ENCODE data around the gene PFKP. TPM values are rescaled to one million over a fixed set of nuclear protein-coding genes. Genes with fewer than 3 reads are reported as not detected.
A peak's percentile ranks its signal among the peaks of the same experiment; 100 is the strongest.

Gene PFKP
- 10 to 100 TPM in 1 of 5 donors, 1 to 10 TPM in 4; 6.3 to 10.6 (median 9.3) TPM for polyA plus RNA-seq (ENCODE audit: insufficient read depth in 1 of 5, insufficient read length in 5 of 5, low replicate concordance in 1 of 5)
- long read RNA-seq, donor 1: 0 reads
- long read RNA-seq, donor 2, partial matches to known transcripts: 6 of 7 reads
- long read RNA-seq, donor 2, other reads (novel, unspliced or antisense): 0 of 7 reads
- long read RNA-seq, donor 3: 0 reads
- long read RNA-seq, donor 4, partial matches to known transcripts: 23 of 23 reads
- long read RNA-seq, donor 4, other reads (novel, unspliced or antisense): 0 of 23 reads
- long read RNA-seq, donor 5, partial matches to known transcripts: 6 of 8 reads
- long read RNA-seq, donor 5, other reads (novel, unspliced or antisense): 0 of 8 reads
- long read RNA-seq, donor 6, partial matches to known transcripts: 0 of 1 reads
- long read RNA-seq, donor 6, other reads (novel, unspliced or antisense): 0 of 1 reads
- long read RNA-seq, donor 7: 0 reads
- long read RNA-seq, donor 8: 0 reads

DNA sequence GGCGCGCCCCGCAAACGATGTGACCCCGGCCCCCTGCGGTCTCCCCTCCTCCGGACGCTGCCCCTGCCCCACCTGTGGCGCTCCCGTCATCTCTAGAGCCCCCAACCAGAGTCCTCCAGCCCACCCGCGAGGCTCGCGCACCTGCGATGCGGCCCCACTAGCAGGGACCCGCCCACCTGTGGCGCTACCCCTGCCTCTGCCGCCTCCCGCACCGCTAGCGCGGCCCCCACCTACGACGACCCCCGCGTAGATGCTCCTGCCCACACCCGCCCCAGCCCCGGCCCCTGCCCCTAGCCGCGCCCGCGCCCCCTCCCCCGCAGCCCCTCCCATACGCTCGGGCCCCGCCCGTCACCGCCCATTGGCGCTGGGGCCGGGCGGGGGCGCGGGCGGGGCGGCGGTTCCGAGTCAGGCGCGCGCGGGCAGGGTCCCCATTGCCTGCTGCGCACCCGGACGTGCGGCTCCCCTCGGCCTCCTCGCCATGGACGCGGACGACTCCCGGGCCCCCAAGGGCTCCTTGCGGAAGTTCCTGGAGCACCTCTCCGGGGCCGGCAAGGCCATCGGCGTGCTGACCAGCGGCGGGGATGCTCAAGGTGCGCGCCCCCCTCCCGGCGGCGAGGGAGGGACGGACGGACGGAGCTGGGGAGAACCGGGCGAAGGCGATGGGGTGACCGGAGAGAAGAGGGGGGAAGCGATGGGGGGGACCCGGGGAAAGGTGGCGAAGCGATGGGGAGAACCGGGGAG is at the start of gene PFKP:
TSS of gene PFKP (plus strand) at position 431 of the 741 bp plus-strand sequence. CDS start at position 479, 48 bp downstream.
- DNase-seq: no peak

DNA sequence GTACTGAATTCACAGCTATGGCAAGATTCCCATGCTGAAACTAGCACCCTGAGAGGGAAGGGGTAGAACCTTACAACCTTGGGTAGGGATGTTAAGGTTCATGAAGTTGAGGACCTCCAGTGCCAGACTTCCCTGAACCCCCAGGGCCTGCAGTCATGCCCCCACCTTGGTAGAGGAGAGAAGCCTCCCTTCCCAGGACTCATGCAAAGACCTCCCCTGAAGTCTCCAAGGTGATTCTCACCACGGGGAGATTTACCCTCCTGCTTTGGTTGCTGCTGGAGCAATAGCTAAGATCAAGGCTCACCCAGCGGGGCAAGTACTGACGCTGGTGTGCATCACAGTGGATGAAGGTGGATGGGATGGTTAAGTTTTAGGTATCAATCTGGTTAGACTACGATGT is 49.1 kb upstream of the PFKP start:
- no peak for DNase-seq

DNA sequence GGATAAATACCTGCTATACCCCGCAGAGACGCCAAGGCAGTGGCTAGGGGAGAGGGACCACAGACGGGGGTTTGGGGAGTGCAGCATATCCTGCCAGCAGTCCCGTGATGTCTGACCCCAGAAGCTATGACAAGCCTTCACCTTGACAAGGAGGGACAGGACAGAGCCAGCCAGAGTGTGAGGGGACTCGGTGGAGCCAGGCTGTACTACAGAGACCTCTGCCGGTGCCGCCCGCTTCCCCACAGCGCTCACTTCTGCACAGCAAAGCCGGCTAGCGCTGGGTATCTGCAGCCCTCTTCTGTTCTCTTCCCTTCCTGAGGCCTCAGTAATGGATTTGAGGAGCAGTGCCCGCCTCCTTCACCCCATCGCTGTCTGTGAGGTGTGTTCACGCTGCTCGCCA is 47.0 kb upstream of the PFKP start:
- DNase-seq: no peak

DNA sequence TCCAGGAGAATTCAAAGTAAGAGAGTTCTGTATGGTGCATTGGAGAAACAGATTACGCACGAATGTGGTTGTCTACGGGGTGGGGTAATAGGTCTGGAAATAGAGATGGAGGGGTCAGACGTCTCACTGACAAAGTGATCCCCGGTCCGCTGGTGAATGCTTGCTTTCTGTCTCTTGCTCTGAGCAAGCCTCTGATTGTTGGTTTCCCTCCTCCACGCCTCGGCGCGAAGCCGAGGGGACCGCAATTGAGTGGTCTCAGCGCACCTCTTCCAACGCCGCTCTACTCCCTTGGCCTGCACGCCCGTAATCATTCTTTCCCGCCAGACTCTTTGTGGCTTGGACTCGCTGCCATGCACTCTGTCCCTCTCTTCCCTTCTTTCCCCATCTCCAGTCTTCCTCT is 46.5 kb upstream of the PFKP start:
- DNase-seq: no peak

DNA sequence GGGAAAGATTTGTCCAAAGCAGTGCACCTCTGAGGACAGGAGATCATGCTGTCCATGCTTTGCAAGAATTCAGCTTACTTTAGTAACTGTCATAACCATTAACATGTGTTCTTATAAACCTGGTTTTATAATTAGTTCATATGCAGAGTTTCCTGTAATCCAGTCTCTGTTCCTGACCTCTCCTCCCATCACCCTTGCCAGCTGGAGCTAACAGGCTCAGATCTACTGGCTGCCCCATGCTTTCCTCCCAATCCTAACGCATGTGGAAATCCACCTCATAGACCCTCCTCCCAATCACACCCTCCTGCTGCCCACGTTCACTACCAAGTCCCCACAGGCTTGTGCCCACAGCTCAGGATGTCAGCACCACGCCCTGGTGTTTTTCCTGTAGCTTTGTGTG is 45.3 kb upstream of the PFKP start:
- no peak for DNase-seq

DNA sequence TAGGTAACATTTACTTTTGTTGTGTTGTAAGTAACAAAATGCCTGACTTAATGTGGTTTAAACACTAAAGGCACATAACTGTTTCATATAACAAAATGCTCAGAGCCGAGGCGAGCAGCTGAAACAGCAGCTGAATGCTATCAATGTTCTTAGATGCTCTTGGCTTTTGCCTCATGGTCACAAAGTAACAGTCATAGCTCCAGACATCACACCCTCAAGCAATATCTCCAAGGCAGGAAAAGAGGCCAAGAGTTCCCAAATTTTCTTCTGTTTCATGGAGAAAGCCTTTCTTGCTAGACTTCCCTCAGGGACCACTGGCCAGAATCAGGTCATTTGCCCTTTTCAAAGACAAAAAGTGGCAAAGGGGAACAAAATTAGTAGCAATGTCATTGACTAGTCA is 43.5 kb upstream of the PFKP start:
- DNase-seq: no peak

DNA sequence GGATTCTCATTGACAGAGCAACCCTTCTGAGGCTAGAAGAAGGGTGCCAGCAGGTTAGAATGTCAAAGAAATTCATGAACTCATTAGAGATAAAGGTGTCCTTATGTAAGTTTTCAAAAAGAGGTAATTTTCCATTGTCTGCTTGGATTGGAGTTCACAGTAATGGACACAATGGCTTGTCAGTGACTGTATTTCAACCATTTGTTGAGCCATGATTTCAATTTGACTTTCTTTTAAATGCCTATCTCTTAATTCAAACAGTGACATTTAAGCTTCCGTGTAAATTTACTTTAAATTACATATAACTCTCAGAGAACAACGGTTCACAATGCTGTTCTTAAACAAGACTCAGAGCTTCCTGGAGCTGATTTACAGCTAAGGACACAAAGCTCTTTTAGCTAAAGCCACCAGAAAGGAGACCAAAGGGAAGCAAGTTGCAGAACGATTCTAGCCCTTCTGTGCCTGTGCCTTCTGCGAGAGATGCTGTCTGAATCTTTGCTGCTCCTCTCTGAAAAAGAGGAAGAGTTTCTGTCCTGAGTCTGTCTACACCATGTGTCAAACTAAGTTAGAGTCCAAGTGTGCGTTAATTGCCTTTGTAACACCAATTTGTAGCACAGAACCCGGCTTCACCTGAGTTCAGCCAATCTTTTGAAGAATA is 42.2 kb upstream of the PFKP start:
- DNase-seq: no peak

DNA sequence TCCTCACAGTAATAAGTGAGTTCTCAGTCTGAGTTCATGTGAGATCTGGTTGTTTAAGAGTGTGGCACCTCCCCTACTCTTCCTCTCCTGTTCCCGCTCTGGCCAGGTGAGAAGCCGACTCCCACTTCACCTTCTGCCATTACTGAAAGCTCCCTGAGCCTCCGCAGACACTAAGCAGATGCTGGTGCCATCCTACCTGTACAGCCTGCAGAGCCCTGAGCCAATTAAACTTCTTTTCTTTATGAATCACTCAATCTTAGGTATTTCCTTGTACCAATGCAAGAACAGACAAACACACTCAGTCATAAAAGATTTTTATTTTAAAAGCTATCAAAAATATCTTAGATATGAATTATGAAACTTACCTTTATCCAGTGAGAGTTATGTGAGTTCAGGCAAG is 39.5 kb upstream of the PFKP start:
- DNase-seq: no peak

DNA sequence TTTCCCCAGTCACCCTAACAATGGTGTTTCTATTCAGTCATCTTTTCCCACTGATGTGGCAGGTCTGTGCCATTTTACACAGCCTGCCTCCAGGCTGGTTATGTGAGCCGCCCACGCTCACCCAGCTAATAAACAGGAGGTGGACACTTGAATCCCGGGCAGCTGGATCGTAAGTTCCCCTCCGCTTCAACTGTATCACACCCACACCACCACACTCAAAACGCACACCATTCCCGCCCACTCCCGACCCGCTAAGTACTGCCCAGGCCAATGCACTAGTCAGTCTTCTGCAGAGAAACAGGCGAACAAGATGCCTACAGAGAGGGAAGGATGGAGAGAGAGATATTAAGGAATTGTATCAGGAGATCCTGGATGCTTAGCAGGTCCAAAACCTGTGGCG is 38.9 kb upstream of the PFKP start:
- DNase-seq: no peak

DNA sequence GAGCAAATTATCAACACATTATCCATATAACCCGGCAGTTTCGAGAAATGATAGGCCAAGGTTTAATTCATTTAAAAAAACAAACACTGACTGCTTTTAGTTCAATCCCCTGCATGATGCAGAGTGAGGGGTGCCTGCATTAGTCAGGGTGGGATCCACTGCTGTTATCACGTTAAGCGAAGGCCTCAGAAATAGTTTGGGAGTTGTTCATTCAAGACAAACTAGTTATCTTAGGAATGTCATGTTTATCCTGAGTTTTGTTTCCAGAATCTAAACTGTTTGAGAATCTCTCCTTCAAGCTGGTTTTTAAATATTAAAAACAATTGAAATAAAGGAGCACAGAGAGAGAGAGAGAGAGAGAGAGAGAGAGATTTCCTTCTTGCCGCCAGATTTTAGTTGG is 36.6 kb upstream of the PFKP start:
- no peak for DNase-seq

DNA sequence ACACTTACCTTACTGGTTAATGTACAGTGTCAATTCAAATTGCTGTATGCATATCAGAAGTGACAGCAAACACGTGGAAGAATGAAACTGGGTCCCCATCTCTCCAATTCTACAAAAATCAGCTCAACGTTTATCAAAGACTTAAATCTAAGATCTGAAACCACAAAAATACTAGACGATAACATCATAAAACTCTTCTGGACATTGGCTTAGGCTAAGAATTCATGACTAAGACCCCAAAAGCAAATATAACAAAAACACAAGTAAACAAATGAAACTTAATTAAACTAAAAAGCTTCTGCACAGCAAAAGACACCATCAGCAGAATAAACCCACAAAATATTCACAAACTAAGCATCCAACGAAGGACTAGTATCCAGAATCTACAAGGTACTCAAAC is 35.9 kb upstream of the PFKP start:
- DNase-seq: no peak

DNA sequence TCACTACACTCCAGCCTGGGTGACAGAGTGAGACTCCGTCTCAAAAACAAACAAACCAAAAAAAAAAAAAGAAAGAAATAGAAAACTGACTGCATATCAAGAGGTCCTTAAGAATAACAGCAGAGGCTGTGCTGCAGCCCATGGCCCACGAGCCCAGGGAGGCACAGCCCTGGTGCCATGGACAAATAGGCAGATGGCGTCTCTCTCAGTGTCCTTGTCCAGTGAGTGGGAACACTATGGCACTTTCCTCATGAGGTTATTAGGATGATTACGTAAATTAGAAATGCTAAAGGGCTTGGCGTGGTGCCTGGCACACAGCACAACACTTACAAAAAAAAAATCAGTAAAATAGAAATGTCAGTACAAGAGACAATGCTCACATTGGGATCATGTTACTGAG is 33.4 kb upstream of the PFKP start:
- no peak for DNase-seq

DNA sequence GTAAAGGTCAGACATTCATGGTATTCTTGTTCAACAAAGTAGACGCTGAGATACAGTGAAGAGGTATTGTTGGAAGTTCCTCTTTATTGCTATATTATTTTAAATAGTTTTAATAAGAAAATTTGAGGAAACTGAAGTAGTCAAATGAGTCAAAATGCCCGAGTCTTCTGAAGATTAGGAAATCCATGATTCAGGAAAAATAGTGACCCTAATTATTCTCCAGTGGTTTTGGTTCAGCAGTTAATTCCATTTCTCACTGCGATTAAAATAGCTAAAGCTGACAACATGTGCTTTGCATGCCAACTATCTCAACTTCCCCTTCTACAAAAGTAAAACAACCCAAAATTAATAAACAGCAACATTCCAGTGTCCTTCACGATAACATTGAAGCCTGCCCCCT is 32.7 kb upstream of the PFKP start:
- no peak for DNase-seq

DNA sequence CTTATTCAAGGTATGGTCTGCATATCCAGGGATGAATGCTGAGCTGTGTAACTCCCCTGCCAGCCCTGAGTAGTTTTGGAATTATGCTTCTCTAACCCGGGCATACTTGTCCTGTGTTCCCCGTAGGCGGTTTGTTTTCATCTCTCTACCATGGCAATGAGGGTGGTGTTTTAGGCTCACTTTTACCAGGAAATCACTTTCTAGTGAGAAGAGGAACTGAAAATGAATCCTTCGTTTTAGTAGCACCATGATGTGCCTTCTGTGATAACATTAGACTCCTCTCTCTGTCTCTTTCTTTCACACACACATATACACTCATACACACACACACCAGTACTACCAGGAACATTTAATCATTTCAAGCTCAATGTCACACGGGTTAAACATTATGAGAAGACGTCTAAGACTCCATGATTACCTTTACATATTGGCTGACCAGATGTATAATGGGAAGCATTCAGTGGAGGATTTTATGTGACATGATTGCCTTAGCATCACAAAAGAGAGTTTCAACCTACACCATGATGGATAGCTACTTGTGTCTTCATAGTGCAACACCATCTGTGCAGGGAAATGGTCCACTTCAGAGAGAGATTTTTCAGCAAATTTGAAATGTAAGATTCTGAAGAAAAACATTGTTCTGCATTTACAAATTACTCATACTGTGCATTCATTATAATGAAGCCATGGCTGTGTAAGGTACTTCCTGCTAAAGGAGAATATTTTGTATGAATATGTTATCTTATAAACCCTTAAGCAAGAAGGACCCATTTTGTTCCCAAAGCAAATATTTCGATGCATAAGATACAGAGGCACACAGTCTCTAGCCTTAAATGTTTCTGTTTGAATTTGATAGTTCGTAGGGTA is 31.0 kb upstream of the PFKP start:
- DNase-seq: no peak

DNA sequence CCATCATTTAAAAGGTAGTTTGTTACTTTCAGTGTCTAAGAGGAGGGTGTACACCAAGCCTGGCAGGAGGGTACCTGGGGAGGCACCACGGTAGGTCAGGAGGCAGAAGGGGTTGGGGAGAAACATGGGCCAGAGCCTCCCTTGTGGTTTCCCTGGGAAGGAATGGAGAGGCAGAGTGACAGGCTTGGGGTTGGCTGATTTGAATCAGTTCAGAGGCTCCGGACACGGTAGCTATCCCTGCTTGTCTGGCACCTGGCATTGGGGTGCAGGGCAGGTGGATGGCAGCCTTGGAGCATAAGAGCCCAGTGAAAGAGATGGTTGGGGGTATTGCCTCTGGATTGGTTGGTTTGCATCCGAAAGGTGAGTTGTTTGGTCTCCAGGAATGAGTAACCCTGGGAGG is 30.2 kb upstream of the PFKP start:
- DNase-seq: no peak

DNA sequence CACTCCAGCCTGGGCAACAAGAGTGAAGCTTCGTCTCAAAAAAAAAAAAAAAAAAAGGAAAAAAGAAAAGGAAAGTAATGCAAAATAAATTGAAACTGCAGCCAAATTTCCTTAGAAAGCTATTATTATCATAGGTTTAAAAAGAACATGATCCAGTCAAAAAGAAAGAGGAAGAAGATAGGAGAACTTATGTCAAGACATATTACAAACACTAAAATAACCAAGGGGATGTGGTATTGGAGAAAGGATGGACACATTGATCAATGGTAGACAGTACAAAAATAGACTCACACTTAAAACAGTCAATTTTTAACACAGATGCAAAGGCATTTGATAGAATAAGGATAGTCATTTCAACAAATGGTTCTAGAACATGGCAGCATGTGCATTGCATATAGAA is 27.3 kb upstream of the PFKP start:
- no peak for DNase-seq

DNA sequence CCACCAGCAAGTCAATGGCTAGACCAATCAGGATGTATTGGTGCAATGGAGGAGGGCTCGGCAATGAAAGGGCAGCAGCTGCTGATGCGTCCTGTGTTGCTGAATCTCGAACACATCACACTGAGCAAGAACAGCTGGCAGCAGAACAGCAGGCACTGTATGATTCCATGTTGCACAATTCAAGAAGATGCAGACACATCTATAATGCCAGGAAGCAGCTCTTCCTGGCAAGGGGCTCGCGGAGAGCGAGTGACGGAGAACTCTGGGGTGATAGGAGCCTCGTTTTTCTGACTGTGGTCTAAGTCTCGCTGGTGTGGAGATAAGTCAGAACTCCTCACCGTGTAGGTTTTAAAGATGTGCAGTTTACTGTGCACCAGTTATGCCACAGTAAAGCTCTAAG is 24.8 kb upstream of the PFKP start:
- DNase-seq: no peak

DNA sequence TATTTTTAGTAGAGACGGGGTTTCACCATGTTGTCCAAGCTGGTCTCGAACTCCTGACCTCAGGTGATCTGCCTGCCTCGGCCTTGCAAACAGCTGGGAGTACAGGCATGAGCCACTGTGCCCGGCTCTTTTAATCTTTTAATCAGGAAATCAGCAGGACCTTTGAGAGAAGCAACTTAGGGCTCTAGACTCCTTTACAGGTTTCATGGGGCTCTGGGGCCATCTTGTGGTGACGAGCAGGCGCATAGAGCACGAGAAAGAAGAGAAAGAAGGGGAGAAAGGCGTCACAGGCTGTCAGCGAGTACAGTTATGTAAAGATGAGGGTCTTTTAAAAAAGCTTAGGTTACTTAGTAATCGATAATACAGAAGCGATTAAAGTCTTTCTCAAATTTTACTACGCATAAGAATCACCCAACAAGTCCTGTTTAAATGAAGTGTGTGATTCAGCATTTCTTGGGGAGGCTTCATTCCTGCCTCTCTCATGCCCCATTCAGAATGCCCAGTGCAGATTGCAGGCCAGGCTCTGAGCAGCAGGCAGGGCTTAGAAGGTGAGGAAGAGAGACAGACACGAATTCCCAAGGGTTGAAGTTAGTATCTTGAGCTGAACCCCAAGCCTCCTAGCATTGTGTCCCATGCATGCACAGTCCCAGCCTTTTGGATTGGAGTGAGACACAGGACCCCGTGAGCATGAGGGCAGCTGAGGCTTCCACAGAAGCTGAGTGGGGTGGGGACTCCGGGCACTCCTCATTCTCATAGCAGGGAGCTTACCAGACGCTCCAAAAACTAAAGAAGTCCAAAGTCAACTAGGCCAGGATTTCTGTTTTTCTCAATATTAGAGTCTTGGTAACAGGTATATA is 23.6 kb upstream of the PFKP start:
- peak; percentile 49 to 62 for DNase-seq

DNA sequence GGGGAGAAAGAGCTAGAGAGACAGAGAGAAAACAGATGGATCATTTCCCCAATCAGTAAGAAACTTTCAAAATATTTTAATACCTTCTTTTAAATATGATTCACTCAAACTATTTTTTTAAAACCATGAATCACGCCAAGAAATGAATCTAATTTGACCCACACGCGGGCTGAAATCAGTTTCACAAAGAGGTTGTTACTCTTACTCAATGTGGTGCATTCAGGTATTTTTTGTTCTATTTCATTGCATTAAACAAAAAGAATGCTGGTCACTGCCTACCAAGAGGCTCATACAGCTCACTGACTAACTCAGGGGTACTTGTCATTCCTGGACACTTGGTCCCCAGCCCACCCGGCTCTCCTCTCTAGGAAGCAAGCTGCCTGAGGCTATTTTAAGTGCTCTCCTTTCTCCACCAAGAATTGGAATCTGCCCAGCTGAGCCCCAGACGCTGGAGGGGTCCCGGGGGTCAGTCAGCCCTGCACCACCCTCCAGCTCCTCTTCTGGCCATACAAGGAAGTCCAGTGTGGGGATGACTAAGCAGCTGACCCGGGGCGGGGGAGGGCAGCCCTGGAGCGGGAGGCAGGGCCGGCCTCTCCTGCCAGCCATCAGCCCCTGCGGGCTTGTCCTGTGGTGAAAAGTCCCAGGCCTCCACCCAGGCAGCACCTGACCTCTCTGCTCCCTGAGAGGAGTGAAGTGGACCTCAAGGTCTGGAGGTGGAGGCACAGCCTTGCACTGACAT is 21.7 kb upstream of the PFKP start:
- DNase-seq: no peak

DNA sequence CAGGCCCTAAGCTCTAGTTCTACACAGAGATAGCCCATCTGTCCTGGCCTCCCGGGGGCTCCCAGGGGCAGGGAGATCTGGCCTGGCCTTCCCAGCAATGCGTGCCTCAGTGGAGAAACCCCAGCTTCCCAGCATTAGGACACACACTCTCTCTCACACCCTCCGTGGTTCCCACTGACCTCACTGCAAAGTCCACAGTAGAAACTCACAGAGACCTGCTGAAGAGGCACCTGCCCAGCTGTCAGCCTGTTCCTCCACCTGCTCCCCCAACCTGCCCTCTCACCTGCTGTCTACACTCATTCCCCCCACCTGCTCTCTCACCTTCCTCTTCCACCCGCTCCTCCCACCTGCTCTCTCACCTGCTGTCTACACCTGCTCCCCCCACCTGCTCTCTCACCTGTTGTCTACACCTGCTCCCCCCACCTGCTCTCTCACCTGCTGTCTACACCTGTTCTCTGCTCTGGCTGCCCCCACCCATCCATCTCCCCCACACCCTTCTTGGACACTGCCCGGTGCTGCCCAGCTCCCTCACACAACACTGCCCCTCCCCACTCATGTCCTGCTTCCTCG is 21.1 kb upstream of the PFKP start:
- DNase-seq: no peak
